ENCODE data around the gene PLXND1.
"Not testable (repeated sequence)": the region's sequence is repeated elsewhere in the genome, so short reads cannot be mapped to it uniquely, and the experiment has no call there.

PLXND1 gene

GRCh38 chr3:129526121-129526900, 80.2 kb downstream of the PLXND1 start:
- DNase-seq (ENCODE audit: low read depth): no peak

GRCh38 chr3:129525341-129525968, 81.0 kb downstream of the PLXND1 start:
- no peak for DNase-seq (ENCODE audit: low read depth)

- DNase-seq (ENCODE audit: low read depth): no peak
Measured at GRCh38 chr3:129524081-129524480, 82.4 kb downstream of the PLXND1 start.

GRCh38 chr3:129522953-129523352, 83.5 kb downstream of the PLXND1 start:
- no peak for DNase-seq (ENCODE audit: low read depth)

- no peak for DNase-seq (ENCODE audit: low read depth)
Measured at GRCh38 chr3:129521611-129522010, 84.9 kb downstream of the PLXND1 start.

GRCh38 chr3:129520960-129521359, 85.5 kb downstream of the PLXND1 start:
- no peak for DNase-seq (ENCODE audit: low read depth)

GRCh38 chr3:129519896-129520715, 86.4 kb downstream of the PLXND1 start:
- no peak for DNase-seq (ENCODE audit: low read depth)

- no peak for DNase-seq (ENCODE audit: low read depth)
Measured at GRCh38 chr3:129519449-129519848, 87.0 kb downstream of the PLXND1 start.

GRCh38 chr3:129518581-129518980, 87.9 kb downstream of the PLXND1 start:
- no peak for DNase-seq (ENCODE audit: low read depth)

GRCh38 chr3:129518038-129518561, 88.4 kb downstream of the PLXND1 start:
- DNase-seq (ENCODE audit: low read depth): no peak

GRCh38 chr3:129517516-129517915, 89.0 kb downstream of the PLXND1 start:
- DNase-seq (ENCODE audit: low read depth): no peak

GRCh38 chr3:129515821-129516432, 90.5 kb downstream of the PLXND1 start:
- DNase-seq (ENCODE audit: low read depth): not testable (repeated sequence)

- not testable (repeated sequence) for DNase-seq (ENCODE audit: low read depth)
Measured at GRCh38 chr3:129515108-129515820, 91.2 kb downstream of the PLXND1 start.

- no peak for DNase-seq (ENCODE audit: low read depth)
Measured at GRCh38 chr3:129514563-129514962, 91.9 kb downstream of the PLXND1 start.

- no peak for DNase-seq (ENCODE audit: low read depth)
Measured at GRCh38 chr3:129514110-129514509, 92.4 kb downstream of the PLXND1 start.

- no peak for DNase-seq (ENCODE audit: low read depth)
Measured at GRCh38 chr3:129513705-129514104, 92.8 kb downstream of the PLXND1 start.

GRCh38 chr3:129512595-129512994, 93.9 kb downstream of the PLXND1 start:
- DNase-seq (ENCODE audit: low read depth): no peak

GRCh38 chr3:129507181-129507831, 99.2 kb downstream of the PLXND1 start:
- DNase-seq (ENCODE audit: low read depth): no peak

GRCh38 chr3:129506231-129506742, 100.2 kb downstream of the PLXND1 start:
- DNase-seq (ENCODE audit: low read depth): no peak

GRCh38 chr3:129505341-129505740, 101.1 kb downstream of the PLXND1 start:
- DNase-seq (ENCODE audit: low read depth): no peak
